Measurements from ENCODE around the gene FOCAD.

FOCAD gene

GRCh38 chr9:20683351-20684034, 566 bp upstream of the FOCAD start:
- DNase-seq: peak; percentile 29

- DNase-seq: no peak
Observed at GRCh38 chr9:20684875-20685696, 1.0 kb downstream of the FOCAD start.

GRCh38 chr9:20685769-20686168, 1.7 kb downstream of the FOCAD start:
- no peak for DNase-seq

DNA sequence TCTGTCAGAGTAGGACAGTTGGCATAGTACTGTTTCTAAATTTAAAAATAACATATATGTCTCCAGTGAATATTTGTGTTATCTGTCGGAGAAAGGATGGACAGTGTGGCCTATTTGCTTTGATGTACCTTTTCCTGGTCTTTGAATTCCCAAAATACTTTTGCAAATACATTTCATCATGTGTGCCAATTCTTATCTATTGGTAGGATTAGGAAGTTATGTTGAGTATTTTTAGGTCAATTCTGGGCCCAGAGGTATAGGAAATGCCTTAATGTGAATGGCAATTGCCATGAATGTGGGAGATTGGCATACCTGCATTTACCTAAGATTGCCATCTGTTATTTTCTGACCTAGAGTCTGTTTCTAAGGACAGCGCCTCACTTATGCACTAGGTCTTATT, 5.8 kb downstream of the FOCAD start:
- DNase-seq: no peak

DNA sequence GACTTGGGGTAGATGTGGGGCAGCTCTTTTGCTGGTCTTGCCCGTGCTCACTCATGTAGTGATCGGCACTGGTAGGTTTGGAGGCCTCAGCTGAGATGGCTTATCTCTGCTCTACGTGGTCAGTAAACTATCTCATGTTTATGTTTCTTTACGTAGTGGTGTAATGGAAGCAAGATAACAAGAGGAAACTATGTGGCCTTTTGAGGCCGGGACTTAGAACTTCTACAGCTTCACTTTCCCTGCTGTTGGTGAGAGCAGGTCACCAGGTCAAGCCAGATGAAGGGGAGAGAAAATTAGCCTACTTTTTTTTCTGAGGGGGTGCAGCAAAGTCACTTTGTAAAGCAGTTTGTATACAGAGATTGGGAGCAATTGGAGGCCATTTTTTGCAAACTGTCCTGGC, 8.5 kb downstream of the FOCAD start:
- DNase-seq: no peak

GRCh38 chr9:20693068-20693467, 9.0 kb downstream of the FOCAD start:
- no peak for DNase-seq

GRCh38 chr9:20694248-20694647, 10.2 kb downstream of the FOCAD start:
- DNase-seq: no peak

GRCh38 chr9:20697021-20697719, 13.1 kb downstream of the FOCAD start:
- no peak for DNase-seq

DNA sequence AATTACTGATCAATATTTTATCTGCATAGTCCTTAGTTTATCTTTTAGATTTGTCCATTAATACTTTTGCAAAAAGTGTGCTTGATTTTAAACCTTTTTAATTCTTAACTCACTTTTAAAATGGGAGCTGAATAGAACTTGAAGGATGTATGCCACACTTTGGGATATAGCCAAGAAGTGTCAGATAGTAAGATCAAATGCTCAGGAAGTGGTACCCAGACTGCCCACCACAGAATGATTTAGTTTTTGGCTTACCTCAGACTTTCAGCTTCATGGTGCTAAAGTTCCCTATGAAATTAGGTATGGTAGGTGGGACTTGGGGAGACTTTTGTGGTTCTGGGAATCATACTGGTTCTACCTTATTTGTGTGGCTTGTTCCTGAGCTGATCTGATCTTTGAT, 14.7 kb downstream of the FOCAD start:
- no peak for DNase-seq

DNA sequence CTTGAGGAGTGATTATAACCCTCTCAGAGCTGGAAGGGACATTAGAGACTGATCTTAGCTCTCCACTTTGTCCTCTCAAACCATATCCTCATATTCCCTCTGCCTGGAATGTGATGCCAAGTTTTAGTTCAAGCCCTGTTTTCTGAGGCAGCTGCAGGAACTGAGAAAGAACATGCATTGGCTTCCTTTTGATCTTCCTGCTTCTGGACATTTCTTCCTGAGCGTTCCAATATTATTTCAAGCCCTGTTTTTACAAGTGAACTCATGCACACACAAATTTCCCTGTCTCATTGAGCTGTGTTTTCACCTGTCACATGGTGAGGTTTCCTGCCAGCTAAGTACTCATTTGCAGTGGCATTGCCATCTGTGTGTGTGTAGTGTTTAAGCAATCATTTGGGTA, 17.0 kb downstream of the FOCAD start:
- DNase-seq: no peak

- DNase-seq: no peak
Observed at GRCh38 chr9:20702570-20702969, 18.5 kb downstream of the FOCAD start.

DNA sequence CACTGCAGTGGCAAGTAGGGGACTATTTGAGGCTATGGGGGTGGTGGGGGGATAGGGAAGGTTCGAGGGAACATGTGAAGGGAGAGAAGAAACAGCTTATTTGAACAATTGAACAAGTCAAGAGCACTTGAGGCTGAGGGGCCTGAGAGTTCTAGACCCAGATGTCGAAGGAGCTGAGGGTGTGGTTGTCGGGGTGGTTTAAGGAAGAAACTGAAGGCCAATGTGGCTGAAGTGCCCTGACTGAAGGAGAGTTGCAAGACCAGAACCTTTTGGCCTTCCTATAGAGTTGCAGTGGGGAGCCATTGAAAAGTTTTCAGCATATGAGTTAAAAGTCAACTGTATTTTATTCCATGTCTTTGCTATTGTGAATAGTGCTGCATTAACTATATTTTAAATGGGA, 19.1 kb downstream of the FOCAD start:
- DNase-seq: no peak

GRCh38 chr9:20707708-20708107, 23.6 kb downstream of the FOCAD start:
- no peak for DNase-seq

- DNase-seq: no peak
Observed at GRCh38 chr9:20713172-20713571, 29.1 kb downstream of the FOCAD start.

GRCh38 chr9:20714442-20715415, 30.7 kb downstream of the FOCAD start:
- no peak for DNase-seq

- DNase-seq: no peak
Observed at GRCh38 chr9:20722221-20722620, 38.2 kb downstream of the FOCAD start.

- no peak for DNase-seq
Observed at GRCh38 chr9:20725675-20726074, 41.6 kb downstream of the FOCAD start.

DNA sequence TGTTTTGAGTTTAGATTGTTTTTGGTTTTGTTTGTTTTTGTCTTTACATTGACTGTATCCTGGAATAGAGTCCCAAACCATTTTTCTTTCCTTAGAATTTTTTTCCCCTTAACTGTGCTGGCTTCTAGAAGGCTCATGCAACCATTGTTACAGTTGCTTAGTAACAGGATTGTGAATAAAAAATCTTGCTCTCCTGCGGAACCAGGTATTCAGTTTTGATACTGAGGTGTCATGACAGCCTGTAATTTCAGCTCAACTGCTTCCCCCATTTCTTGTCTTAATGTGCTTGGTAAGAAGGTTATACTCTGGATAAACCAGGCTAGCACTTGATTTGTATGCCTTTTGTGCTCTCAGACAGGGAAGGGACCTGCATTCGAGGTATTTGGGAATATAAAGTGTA, 42.1 kb downstream of the FOCAD start:
- DNase-seq: no peak

DNA sequence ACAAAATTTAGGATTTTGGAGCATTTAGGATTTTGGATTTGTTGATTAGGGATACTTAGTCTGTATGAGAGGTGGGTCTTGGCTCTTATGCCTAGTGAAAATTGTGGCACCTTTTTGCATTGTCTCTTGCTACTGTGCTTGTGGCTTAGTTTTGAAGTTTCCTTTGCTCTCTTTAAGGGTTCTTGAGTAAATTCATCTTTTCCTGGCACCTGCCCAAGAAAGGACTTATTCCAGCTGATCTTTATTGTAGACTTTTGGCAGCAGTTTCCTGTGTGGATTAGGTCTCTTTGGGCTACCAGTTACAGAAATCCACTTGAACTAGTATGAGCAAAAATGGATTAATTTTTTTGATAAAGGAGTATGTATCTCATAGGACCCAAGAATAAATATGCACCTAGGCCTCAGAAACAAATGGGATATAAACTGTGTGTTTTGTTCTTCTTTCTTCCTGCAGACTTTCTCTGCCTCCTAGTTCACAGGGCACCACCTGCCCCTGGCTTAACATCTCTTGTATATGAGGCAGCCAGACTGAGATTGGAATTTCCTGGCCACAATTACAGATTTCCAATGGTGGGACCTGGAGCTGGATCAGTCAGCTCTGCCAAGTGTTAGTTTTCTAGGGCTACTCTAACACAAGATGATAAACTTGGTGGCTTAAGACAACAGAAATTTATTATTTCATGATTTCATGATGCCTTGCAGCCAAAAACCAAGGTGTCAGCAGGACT, 44.6 kb downstream of the FOCAD start:
- no peak for DNase-seq

- DNase-seq: no peak
Observed at GRCh38 chr9:20729523-20729922, 45.5 kb downstream of the FOCAD start.

DNA sequence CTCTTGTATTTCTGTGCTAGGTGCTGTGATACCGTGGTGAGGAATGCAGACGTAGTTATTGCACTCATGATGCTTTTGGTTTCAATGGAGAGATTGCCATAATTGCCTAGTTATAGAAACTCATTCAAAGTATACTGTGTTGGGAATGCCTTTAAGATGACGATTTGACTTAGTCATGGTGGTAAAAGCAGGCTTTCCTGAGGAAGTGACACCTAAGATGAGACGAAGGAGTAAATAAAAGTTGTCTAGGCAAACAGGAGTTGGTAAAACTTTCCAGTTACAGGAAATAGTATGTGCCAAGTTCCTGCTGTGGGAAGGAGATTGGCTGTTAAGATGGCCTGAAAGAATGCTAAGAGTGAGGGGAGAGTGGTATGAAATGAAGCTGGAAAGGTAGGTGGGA, 48.1 kb downstream of the FOCAD start:
- no peak for DNase-seq

DNA sequence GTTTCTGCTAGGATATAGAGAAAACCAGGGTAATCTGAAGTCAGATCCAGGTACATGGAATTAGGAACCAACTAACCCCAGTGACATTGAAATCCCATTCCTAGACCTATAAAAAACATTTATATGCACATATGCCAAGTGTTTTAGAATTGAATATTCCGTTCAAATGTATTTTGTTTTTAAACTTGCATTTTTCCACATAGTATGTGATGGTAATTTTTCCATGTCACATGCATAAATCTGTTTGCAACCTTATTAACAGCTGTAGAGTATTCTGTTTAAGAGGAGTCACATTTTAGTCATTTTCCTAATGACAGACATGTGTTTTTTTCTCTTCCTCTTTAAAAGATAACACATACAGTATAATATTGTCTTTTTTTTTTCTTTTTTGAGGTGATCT, 50.2 kb downstream of the FOCAD start:
- DNase-seq: no peak
